Stimulated activated naive CD4-positive, alpha-beta T cell treated with Interleukin-2 at 50 U/mL for 16 hours (primary cell): ENCODE measurements around the gene GPS1.

Source experiments
- DNase-seq: peaks from one replicate; lab custom pipeline; 2025; lab: John Stamatoyannopoulos, UW

The GPS1 gene

GRCh38 chr17:82079001-82079677 is 27.4 kb downstream of the GPS1 start:
- no peak for DNase-seq

- no peak for DNase-seq
Measured at GRCh38 chr17:82080048-82080788, 28.5 kb downstream of the GPS1 start.

GRCh38 chr17:82080789-82081464 is 29.2 kb downstream of the GPS1 start:
- DNase-seq, result no peak

- DNase-seq, result no peak
Measured at GRCh38 chr17:82081546-82081945, 29.8 kb downstream of the GPS1 start.

- no peak for DNase-seq
Measured at GRCh38 chr17:82081966-82082365, 30.3 kb downstream of the GPS1 start.

- DNase-seq, result no peak
Measured at GRCh38 chr17:82082456-82082855, 30.8 kb downstream of the GPS1 start.

- DNase-seq, result no peak
Measured at GRCh38 chr17:82083009-82083408, 31.3 kb downstream of the GPS1 start.

GRCh38 chr17:82083533-82084359 is 32.0 kb downstream of the GPS1 start:
- DNase-seq, result no peak

GRCh38 chr17:82084373-82085030 is 32.8 kb downstream of the GPS1 start:
- DNase-seq, result no peak

GRCh38 chr17:82085031-82085861 is 33.5 kb downstream of the GPS1 start:
- no peak for DNase-seq

- DNase-seq, result no peak
Measured at GRCh38 chr17:82085931-82086764, 34.5 kb downstream of the GPS1 start.

- no peak for DNase-seq
Measured at GRCh38 chr17:82086941-82087906, 35.5 kb downstream of the GPS1 start.

GRCh38 chr17:82087961-82088837 is 36.5 kb downstream of the GPS1 start:
- no peak for DNase-seq

- DNase-seq, result no peak
Measured at GRCh38 chr17:82088838-82089722, 37.4 kb downstream of the GPS1 start.

- no peak for DNase-seq
Measured at GRCh38 chr17:82089723-82090548, 38.2 kb downstream of the GPS1 start.
